Activated CD4-positive, alpha-beta T cell treated with anti-CD3 and anti-CD28 coated beads for 4 hours (primary cell): ENCODE data around the gene POU2AF1.
"Not testable (repeated sequence)": the region's sequence is repeated elsewhere in the genome, so short reads cannot be mapped to it uniquely, and the experiment has no call there.

Source experiments
- DNase-seq, 2 donors: peaks; one replicate each; pipeline ENCODE4 v3.0.0-alpha.2; 2020

Gene POU2AF1

DNA sequence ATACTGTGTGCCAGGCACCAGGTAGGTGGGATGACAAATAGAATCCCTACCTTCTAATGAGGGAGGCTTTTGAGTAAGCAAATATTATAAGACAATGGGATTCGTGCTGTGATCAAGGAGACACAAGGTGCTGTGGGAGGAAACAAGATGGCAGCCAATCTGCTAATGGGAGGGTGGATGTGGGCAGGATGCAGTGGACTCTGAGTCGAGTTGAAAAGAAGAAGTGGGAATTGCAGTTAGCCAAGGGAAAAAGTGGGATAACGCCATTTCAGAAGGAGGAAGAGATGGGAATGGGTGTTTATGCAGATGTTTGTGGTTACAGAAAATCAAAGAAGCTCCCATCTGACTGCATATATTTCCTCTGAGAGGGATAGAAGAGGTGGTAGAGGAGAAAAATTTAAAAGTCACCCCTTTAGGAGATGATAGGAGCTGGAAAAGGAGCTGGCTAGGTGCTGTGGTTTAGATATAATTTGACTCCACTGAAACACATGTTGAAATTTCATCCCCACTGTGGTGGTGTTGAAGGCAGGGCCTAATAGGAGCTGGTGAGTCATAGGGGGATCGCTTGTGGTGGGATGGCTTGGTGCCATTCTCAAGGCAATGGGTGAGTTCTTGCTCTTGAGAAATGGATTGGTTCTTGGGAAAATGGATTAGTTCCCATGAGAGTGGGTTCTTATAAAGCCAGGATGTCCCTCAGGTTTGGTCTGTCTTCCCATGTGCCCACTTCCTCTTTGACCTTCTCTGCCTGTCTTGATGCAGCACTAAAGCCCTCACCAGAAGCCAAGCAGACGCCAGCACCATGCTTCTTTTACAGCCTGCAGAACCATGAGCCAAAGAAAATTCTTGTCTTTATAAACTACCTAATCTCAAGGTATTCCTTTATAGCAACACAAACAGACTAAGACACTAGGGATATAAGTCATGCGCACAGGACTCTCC is 30.0 kb upstream of the POU2AF1 start:
- no peak for DNase-seq

DNA sequence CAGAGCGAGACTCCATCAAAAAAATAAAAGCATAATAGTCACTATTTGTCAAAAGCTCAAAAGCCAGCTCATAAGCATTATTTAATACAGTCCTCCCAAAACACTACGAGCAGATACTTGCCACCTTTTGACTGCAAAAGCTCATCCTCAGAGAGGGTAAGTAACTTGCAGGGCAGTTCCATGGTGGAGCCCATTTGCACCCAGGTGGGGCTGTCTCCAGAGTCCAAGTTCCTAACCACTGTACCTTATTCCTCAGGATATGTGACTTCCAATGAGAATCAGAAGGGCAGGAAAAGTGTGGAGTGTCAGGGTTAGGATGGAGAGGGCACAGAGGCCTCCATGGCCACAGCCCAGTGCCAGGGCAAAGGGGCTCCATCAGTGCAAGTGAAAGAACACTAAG is 28.6 kb upstream of the POU2AF1 start:
- no peak for DNase-seq

DNA sequence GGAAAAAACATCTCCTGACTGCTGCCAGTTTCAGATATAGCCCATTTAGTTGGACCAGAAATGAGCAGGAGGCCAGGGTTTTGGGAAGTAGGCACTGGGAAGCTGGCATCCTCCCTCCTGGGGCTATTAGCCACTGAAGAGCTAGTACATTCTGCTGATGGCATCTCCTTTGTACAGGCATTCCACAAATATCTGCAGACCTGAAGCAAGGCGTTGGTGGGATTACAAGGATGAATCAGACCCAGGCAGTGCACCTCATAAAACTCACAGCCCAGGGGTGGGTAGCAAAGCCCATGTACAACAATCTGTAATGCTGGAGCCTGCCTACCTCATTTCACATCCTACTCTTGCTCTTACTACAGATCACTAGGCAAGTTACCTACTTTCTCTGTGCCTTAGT is 27.5 kb upstream of the POU2AF1 start:
- no peak for DNase-seq

DNA sequence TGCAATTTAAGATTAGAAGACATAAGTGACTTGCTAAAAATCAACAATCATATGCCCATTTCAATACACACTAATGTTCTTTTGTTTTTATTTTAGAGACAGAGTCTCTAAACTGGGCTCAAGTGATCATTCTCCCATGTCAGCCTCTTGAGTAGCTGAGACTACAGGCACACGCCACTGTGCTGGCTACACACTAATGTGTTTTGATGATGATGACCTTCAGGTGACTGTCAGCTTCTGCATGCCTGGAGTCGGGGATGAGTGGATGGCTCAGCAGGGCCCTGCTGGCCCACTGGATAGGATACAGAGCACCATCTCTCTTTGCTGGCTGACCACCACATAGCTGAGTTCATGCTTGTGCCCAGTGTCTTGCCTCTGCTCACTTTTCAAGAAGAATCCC is 27.0 kb upstream of the POU2AF1 start:
- DNase-seq, result no peak

DNA sequence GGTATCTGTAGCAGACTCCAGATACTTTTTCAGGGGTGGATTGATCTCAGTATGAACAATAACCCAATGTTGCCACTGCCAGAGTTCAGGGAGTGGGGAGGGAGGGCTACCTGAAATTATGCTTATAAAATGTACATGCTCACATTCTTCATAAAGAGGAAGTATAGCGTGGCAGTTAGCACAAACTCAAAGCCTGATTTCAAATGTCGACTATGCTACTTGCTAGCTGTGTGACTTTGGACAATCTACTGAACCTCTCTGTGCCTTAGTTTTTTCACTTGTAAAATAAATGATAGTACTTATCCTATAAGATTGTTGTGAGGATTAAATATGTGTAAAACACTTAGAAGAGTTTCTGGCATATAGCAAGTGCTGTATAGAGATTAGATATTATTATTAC is 26.5 kb upstream of the POU2AF1 start:
- DNase-seq, result no peak

DNA sequence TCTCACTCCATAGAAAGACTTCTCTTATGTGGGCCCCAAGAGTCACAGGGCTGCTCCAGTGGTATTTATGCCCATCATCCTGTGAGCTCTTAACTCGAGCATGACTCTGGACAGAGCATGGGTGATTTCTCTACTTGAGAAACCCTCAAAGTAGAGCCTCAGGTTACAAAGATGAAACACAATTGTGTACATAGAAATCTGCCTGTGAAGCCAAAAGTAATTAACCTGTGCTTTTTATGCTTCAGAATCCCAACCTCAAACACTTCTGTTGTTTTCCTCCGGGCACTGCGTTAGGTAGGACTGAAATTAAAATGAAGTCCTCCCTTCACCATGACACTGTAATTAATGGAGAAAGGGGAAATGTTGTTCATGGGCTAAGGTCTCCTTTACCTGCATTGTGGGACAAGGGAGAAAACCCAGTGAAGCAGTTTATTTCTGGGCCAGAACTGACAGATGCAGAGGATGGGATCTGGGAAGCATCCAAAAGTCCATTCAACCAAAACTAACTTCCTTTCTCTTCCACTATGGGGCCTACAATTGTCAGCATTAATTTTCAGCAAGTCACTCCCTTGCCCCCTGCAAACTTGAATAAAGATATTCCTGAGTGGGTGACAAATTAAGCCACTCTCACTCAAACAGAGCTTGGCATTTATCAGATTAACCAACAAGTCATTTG is 24.1 kb upstream of the POU2AF1 start:
- DNase-seq, result no peak

DNA sequence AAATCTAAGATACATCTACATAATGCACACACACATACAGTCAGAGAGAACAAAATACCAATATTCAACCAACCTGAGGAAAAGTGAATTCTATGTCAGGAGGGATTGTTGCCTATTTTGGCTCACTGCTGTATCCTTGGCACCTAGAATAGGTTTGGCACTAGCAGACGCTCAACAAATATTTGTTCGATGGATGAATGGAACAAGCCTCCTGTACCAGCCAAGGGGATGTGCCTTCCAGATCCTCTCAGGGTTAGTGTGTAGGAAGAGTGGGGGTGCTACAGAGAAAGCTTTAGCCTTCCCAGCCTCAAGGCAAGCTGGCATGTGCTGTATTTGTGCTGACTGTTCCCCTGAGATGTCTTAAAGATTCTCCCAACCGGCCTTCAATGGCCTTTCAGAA is 23.3 kb upstream of the POU2AF1 start:
- DNase-seq, result no peak

DNA sequence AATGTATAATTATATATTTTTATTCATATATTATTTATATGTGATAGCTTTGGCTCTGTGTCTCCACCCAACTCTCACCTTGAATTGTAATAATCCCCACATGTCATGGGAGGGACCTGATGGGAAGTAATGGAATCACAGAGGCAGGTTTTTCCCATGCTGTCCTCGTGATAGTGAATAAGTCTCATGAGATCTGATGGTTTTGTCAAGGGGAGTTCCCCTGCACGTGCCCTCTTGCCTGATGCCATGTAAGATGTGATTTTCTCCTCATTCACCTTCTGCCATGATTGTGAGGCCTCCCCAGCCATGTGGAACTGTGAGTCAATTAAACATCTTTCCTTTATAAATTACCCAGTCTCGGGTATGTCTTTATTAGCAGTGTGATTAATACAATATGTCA is 22.9 kb upstream of the POU2AF1 start:
- not testable (repeated sequence) for DNase-seq

DNA sequence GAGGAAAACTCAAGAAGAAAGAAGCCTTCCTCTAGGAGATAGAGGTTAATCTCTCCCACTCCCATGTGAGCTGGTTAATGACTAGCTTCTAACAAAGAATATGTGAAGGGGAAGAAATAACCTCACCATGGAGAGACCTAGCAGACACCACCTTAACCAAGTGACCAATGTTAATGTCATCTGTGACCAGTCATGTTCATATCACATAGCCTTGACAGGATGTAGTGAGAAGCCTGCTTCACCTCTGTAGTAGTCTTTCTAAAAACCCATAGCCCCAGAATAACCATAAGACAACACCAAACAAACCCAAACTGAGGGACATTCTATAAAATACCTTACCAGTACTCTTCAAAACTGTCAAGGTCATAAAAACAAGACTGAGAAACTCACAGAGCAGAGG is 21.5 kb upstream of the POU2AF1 start:
- no peak for DNase-seq

DNA sequence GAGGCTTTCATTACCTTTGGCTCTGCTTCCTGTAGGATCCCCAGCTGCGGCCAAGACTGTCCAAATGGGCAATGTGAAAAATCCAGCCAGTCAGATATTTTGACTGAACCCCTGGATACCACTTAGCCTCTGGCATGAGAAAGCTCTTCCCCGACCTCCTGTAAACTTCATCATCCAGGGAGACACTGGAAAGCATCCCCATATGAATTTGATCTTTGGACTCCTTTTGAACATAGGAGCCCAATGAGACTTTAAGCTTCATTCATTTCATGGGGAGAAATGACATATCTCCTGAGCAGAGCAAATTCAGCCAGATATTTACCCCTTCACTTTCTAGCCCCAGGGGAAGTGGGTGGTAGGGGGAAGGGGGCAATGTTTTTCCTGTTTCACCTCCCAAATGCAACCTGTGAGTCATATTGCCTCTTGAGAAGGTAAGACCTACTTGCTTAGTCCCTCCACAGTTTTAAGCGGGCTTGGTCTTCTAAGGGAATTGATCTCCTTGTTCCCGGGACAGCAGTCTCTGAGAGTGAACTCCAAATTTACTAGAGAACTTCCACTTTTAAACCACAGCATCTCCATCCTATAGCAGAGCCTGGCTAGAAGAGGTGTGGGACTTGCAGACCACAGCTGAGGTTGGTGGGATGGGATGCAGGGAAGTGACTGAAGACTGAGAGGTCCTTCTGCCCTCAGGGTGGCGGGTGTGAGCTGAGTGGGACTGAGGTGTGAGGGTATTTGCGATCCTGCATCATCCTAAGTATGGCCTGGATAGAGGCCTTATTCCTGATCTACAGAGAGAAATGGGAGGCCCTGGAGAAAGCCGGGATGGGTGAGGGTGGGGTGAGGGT is 20.3 kb upstream of the POU2AF1 start:
- no peak for DNase-seq

DNA sequence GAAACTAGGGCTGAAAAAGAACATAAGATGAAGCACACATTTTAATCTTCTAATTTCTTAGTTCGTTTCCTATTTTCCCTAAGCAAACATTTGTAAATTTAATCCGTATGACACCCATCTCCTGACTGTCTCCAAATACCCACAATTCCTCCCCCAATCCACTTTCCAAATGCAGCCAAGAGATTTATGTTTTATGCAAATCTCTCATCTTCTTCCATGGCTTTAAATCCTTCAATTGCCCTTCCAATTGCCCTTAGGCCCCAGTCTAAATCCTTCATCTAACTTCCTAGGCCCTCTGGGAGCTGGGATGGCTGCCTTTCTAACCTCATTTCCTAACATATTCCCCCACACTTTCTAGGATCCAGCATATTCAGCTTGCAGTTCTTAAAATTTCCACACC is 18.0 kb upstream of the POU2AF1 start:
- DNase-seq, result no peak

DNA sequence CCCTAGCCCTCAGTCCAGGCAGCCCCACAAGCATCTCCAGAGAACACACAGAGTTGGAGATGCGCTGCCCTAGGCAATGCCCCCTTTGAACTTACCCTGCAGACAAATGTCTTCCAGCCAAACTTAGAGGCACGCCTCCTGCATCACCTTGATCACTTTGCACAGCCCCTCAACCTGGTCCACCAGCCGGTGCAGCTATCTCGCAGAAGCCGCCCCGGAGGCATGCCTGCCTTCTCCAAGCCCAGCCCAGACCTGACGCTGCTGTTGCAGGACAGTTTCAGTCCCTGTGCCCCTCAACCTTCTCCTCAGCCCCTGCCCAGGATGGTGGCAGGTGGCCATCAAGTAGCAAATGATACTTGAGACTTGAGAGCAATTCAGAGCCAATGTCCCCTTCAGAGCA is 16.7 kb upstream of the POU2AF1 start:
- DNase-seq, result no peak

DNA sequence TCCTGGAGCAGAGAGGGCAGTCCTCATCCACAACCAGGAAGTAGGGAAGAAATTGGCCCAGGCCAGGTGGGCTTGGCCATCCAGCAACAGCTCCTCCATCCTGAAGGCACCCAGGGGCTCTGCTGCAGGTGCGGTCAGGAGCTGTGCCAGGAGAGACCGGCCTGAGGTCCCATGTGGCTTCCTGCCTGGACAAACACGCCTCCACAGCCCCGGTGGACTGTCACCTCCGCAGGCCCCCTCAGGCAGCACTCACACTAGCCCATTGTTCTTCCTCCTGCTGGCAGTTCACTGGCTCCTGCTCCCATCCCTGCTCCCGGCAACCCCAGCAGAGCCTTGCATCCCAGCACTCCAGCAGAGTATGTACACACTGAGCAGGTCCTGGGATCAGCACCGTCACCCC is 16.0 kb upstream of the POU2AF1 start:
- DNase-seq, result no peak

DNA sequence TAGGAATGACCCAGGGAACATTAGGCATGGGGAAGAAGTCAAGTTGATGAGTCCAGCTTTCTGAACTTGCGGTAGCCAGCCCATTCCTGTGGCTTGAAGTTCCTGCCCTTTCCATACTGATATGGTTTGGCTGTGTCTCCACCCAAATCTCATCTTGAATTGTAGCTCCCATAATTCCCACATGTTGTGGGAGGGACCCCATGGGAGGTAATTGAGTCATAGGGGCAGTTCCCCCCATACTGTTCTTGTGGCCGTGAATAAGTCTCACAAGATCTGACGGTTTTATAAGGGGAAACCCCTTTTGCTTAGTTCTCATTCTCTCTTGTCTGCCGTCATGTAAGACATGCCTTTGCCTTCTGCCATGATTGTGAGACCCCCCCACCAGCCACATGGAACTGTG is 15.1 kb upstream of the POU2AF1 start:
- not testable (repeated sequence) for DNase-seq

DNA sequence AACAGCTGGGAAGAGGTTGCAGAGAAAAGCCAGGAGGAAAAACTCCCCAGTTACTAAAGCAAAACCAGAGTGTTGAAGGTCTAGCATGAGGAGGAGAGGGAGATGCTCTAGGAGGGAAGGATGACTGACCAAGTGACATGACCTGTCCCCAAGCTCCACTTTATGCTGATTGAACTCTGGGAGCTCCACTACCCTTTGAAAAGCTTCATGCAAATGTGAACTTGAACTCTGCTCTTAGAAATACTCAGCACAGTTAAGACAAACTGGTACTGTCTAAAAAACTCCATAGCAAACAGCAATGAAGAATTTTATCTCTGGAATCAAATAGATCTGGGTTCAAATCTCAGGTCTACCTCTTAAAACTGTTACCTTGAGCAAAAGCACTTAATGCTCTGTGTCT is 14.5 kb upstream of the POU2AF1 start:
- no peak for DNase-seq

DNA sequence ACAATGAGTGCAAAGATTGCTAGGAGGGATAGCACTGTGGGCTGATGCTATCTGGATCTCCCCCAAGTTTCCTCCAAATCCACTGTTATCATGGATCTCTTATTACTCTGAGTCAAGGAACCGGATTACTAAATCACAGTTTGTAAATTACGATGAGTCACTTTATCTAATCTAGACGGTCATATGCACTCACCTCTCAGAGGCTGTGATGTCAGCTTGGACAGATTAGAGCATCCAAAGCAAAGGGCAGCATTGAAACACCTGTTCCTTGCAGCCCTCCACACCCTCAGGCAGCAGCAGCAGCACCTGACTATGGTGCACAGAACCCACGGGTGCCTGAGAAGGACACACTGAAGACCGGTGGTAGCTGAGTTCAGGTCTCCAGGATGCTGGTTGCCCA is 14.0 kb upstream of the POU2AF1 start:
- DNase-seq, result no peak

DNA sequence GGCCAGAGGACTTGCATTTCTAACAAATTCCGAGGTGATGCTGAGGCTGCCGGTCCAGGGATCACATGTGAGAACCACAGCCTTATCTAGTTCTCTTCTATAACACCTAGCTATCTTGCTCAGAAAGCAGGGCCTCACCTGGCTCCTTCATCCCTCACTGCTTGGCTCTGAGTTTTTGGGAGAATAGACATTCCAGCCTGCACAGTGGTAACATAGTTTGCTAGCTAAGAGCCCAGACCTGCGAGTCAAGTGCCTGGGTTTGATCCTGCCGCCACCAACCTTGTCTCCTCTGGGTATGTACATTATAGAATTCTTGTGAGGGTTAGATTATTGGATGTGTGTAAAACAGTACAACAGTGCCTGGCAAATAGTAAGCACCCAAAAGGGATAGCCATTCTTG is 13.5 kb upstream of the POU2AF1 start:
- DNase-seq, result no peak

DNA sequence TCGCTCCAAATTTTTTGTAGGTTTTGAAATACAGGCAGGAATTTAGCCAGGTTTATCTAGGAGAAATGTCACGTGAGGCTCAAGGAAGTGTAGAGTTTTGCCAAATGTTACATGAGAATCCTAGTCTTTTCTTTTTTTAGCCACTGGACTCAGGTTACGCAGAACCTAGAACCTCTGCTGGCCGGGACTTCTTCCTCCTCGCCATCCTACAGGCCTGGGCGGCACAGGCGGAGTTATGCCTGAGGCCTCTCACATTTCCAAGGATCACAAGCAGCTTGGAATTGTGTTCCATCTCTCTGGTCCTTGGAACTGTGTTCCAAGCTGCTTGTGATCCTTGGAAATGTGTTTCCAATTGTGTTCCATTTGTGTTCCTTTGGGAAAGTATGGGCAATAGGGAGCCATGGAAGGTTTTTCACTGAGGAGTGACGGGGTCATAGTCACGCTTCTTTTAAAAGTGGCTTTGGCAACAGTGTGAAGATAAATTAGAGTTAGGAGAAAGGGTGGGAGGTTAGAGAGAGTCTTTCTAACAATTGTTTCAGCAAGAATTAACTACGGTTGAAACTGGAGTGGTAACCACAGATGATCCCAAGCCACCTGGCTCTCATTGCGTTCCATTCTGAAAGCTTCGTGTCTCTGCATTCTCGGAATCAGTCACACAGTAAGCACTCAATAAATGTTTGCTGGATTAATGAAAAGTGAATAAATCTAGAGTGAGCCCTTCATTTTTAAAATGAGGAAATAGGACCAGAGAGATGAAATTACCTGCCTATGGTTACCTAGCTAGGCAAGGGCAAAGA is 12.5 kb upstream of the POU2AF1 start:
- no peak for DNase-seq

DNA sequence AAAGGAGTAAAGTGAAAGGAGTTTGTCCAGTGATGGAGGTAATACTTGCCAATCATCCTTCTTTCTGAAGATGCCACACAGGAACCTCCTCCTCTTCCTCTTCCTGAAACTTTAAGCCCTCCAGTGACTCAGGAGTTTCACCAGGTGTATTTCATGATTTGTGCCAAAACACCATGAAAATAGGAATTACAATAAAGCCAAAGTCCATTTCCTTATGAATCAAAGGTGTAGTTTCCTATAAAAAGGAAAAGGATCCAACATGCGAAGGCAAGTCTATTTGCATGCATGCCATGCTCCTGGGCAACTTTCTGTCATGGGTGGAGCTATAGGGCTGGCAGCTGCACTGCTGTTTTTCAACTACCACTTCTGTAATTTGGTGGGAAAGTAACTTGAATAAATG is 9.8 kb upstream of the POU2AF1 start:
- DNase-seq, result no peak

DNA sequence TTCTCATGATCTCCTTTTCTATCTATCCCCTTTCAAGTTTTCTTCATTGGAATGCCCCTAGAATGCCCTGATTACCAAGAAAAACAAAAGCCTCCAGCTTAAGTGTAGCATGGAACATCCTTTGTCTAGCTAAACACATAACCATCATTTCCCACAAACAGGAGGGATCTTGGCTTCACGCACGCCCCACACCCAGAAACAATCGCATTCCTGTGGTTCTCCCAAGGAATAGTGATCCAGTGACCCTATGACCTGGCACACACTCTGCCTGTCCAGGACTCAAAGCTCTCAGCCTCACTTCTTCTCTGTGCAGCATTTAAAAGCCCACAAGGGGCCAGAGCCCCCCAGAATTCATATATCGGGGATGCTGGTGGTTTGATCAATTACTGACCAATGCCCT is 9.3 kb upstream of the POU2AF1 start:
- no peak for DNase-seq

DNA sequence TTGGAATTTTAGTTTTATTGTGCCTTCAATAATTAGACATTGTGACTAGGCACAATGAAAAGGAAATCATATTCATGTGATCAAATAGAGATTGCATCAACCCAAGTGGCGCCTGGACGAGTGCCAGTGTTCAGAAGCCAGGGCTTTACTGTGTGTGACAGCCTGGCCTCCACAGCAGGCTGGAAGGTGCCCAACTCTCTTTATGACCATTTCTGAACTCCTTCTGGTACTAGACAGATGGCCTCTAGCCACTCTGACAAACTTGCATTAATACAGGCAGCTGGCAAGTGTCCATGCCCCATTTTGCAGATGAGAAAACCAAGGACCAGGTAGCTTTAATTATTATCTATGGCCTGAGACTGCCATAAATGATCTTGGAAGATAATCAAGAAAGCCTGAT is 8.3 kb upstream of the POU2AF1 start:
- no peak for DNase-seq

DNA sequence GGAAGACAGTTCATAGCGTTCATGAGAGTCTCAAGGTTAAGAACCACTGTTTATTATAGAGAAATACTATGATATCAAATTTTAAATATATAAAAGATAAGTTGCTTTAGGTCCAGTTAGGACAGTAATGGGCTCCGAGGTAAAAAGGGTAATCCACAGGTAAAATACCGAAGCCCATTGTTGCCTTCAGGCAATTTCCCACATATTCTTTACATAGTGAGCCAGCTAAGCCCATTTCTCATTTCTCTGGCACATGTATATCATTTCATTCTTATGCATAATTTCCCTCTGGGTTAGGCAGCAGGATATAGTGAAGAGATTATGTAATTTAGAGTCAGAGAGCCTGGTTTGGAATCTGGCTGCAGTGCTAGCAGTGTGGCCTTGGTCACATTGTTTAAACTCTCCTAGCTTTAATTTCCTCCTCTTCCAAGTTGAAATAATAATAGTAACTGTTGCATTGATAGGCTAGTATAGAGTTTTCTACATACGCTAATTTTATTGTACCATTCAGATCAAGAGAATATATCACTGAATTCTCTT is 7.6 kb upstream of the POU2AF1 start:
- no peak for DNase-seq
